NCI-H2081 (cell line): ENCODE measurements around the gene KCNH1.

Experiments
- DNase-seq, 2 experiments: peaks; one replicate each; lab custom pipeline; 2025; lab: John Stamatoyannopoulos, UW

The KCNH1 gene

DNA sequence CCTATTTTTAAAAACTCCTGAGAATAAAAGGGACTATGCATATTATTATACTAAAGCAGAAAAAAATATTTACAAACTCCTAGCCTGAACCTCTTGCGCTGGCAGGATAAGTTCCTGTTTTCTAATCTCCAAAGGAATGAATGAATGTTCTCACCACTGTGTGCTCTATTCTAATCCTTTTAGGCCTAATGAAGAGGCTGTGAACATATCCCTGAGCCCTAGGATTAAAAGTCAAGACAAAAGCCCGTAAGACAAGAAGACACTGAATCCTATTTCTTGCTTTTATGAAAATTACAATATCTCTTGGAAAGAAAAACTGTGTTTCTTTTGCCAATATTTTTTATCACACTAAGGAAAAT lies 487.7 kb downstream of the KCNH1 start:
- DNase-seq: no peak

DNA sequence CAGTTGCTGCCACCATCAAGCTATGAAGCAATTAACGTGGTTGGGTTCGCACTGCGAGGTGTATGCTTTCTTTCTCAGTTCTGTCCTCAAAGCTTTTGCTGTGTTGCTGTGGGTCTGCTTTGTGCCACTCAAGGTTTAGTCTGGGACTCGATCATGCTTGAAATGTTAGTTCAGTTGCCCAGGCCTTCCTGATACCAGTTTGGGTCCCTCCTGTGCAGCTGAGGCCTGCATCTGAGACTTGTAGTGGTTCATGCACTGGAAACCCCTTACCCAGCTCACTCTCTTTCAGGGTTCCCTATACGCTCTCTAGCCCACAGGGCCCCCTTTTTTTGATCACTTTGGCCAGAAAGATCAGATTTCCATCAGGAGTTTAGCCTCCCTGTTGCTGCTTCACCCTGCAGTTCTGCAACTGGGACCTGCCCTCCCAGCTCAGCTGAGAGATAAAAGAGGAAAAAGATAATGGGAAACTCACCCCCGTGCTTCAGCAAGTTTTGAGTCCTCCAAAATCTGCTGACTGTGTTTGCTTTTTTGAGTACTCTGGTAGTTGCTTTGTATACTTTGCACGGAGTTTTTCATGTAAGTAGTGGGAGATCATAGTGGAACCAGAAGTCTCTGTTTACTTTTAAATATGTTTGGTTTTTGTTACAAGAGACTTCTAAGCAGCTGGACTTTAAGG lies 488.2 kb downstream of the KCNH1 start:
- DNase-seq: no peak

GRCh38 chr1:210641582-210641981 lies 492.4 kb downstream of the KCNH1 start:
- DNase-seq: no peak

DNA sequence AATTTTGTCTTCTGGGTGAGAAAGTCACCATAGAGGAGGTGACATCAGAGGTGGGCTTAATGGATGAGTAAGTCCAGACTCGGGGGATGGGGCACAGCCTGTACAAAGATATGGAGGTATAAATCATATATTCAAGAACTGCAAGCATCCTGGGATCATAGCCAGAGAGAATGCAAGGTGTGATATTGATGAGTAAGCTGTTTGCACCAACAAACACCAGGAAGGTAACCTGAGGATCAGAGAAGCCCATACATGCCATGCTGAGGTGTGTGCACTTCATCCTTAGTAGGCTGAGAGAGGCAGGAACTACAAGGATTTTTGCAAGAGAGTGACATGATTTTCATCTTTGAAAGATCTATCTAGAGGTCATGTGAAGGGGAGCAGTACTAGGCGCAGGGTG lies 498.8 kb downstream of the KCNH1 start:
- no peak for DNase-seq

DNA sequence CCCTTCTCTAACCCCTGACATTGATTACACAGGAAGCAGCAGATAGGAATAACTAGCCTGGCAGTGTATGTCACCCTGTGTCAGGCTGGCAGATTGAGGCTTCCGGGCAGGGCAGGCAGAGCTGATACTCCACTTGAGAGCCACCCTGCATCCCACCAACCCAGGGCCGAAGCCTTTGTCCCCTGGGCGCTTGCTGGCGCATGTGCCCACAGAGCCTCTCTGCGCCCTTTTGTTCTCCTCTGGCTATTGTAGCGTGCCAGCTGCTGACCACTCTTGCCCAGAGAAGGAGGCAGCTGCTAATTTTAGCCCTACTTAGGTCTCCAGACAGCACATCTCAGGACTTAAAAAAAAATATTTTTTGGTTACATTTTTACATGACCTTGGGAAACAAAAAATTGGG lies 500.3 kb downstream of the KCNH1 start:
- DNase-seq: no peak

DNA sequence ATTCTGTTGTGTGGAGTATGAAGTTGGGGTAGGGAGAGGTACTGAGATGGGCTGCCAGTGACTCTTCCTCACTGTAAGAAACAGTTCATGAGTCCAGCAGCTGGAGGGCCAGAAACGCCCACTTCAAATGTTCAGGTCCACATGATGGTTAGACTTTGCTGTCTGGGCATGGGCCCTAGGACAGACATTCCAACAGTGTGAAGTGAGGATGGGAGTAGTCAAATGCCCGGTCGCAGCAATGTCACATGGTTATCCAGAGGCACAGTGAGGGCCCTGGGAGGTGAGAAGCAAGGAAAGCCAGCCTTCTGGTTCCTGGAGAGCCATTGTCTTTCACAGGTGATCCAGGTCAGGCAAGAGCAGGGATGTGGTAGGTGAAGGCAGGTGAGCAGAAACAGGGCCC lies 500.8 kb downstream of the KCNH1 start:
- no peak for DNase-seq

DNA sequence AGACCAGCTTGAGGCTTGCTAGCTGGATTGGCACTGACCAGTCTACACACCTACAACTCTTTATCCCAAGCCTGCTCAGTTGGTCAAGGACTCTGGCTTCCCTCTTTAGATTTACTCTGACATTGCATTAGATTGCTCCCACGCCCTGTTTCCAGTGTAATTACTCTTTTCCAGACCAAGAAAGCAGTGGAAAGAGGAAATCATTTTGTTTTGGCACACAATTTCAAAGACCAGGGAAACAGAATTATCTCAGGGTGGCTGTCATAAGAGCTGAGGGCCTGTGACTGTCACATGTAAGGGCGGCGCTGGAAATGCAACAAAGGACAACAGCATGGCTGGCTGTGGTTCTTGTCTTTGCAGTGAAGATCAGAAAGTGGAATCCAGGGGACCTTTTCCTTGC lies 502.5 kb downstream of the KCNH1 start:
- DNase-seq: no peak

DNA sequence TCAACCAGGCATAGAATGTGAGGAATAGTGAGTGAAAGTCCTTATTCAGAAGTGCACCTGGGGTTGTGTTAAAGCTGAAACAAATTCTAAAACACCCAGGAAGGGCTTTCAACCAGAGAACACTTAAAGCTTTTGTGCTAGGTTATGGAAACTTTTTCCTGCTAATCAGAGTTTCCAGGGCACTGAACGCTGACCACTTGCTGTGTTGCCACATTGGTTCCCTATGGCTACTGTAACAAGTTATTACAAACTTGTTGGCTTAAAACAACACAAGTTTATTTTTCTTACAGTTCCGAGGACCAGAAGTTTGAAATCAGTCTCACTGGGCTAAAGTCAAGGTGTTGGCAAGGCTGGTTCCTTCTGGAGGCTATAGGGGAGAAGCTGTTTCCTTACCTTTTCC lies 504.7 kb downstream of the KCNH1 start:
- DNase-seq: no peak

DNA sequence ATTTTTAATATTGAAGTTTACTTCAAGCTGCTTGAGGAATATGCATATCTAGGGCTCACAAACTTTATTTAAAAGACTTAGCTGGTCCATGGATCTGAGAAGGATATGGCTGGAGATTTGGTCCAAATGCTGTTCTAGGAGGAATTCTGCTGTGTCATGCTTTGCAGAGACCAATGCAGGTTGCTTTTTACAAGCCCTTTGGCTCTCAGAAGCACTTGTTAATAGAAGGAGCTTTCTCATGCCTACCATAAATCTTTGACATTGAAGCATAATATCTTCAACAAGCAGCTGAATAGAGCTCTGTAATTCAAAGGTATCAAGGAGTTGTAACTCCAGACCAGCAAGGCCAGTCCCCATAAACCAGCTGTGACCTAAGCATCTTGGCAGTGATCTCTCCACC lies 506.2 kb downstream of the KCNH1 start:
- no peak for DNase-seq
